Bone marrow (tissue), 2 donors: ENCODE measurements around the gene TBL3.
"Not testable (repeated sequence)": the region's sequence is repeated elsewhere in the genome, so short reads cannot be mapped to it uniquely, and the experiment has no call there.

ENCODE experiments used
- DNase-seq, 2 donors: peaks; one replicate each; lab custom pipeline; 2025; lab: John Stamatoyannopoulos, UW

TBL3 gene

GRCh38 chr16:1999866-2000514 is 28.1 kb downstream of the TBL3 start:
- DNase-seq = no peak

GRCh38 chr16:2001035-2001434 is 29.2 kb downstream of the TBL3 start:
- DNase-seq = no peak

DNA sequence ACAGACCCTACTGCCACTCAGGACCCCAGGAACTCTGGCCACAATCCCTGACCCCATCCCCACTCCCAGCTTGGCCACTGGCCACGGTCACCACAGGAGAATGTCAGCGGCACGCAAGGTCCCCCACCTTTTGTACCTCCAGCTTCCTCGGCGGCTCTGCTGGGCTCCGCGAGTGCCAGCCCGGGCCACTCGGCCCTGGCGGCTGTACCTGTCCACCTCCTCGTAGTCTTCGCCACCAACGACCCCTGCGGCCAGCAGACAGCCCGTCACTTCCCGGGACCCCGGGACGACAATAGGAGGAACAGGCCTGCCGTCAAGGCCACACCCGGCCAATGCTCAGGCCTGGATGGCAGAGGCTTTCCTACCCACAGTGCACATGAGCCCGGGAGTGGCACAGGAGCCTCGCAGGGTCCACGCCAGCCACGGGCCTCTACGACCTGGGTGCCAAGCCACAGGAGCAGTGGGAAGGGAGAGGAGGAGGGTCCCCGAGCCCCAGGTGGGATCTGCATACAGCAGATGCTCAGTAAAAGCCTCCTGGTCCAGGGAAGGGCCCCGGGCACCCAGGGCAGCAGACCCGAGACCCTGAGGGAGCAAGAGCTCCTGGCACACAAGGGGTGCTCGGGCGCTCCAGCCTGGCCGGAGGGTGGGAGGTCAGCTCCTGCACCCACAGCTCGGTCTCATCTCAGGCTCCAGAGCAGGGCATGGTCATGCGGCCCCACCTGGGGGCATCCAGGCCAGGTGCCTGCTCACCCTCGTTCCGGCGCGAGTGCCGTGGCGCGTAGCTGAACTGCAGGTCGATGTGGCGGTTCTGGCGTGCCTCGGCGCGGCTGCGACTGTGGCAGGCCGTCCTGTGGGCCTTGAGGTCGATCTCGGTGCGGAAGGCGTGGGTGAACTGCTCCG is 29.9 kb downstream of the TBL3 start:
- DNase-seq = no peak

DNA sequence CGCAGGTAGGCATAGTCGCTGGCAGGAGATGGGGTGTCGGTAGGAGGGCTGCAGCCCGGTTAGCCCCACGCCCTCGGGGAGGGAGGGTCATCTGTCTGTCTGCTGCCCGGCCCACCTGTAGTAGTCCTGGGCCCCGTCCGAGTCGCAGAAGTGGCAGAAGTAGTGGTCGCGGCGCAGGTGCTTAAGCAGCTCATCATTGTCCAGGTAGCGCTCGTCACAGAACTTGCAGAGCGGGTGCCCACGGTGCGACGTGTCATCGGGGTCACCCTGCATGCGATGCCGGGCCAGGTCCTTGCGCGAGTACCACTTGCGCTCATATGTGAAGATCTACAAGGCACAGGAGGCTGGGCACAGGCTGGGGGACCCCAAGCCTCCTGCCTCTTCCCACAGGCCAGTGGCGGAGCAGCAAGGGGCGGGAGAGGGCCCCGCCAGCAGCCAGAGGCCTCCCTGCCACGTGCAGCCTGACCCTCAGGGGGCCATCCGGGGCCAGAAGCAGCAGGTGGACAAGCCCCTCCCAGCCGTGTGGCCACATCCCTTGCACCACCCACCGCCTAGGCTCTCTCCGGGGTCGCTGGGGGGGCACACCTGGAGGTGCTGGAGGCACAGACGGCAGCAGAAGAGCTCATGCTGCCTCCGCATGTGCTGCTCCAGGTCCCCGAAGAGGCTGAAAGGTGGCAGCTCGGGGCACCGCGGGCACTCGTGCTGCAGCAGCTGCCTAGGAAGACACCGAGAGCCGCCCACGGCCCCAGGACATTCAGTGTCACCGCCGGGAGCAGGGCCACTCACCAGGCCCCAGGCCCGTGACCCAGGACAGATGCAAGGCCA is 30.8 kb downstream of the TBL3 start:
- no peak for DNase-seq

- DNase-seq = no peak
These were observed 31.5 kb downstream of the TBL3 start for GRCh38 chr16:2003231-2003826.

GRCh38 chr16:2003827-2004641 is 32.2 kb downstream of the TBL3 start:
- DNase-seq = peak; percentile 66 to 79

DNA sequence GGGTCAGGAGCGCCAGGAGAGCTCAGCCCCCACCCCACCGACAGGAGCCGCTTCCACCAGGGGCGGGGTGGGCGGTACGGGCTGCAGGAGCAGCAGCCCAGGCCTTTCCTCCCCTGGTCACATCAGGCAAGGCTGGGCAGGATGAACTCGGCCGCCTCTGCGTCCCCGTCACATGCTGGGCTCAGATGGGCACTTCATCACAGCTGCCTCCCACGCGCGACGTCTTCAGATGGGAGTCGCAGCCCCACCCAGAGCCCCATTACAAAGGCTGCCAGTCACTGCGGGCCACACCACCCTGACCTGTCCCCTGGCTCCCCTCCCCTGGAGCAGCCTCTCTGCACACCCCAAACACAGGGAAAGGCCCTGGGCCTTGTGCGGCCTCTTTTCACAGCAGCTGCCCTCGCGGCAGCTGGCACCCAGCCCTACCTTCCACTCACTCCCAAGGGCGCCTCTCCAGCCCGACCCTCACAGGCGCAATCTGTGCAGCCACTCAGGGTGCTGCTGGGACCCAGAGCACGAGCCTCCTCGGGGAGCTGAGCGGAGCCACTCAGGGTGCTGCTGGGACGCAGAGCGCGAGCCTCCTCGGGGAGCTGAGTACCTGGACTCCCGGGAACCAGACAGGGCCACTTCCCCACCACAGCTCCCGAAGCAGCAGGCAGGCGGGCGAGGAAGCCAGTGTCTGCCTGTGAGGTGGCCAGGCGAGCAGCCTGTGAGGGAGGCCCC is 33.1 kb downstream of the TBL3 start:
- no peak for DNase-seq

DNA sequence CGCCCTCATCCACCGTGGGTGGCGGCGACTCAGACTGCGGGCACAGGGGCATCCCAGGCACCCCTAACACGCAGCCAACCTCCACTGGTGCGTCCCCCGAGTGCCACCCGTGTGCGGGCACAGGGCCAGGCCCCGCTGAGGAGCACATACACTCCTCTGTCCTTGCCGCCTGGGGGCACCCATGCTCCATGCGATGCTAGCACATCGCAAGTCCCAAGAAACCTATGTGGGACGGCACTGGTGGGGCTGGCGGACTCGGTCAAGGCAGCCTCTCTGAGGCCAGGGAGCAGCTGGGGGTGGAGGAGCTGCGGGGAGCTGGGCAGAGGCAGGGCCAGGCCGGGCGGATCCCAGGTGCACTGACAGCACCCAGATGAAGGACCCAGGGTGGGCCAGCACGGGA is 33.8 kb downstream of the TBL3 start:
- peak in 1 of 2 donors; percentile 36 for DNase-seq

GRCh38 chr16:2006317-2006716 is 34.5 kb downstream of the TBL3 start:
- DNase-seq = no peak

DNA sequence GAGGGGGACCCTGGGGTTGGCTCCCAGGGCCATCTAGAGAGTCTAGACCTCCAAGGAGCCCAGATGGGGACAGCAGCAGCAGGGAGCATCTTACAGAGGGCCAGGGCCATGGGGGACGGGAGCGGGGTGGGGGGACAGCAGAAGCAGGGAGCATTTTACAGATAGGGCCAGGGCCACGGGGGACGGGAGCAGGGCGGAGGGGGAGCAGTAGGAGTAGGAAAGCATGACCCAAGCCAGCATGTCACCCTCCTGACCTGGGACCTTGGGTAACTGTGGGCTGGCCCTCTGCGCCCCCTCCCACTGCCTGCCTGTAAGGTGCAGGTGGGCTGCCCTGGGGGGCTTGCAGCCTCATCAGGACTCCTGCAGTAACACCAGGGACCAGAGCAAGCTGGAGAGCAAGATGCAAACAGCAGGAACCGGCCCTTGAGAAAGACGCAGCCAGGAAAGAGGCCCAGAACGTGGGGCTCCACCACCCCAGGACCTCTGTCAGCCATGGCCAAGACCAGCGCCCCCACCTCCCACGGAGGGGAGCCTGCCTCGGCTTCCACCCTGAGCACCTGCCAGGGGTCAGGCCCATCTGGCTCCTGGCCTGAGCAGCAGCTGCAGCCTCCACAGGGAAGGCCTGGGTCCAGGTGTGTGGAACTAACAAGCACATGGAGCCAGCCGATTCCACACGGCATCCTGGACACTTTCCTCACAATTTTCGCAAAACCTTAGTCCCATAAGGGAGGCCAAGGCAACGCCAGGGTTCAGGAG is 35.4 kb downstream of the TBL3 start:
- no peak for DNase-seq

- DNase-seq = peak in 1 of 2 donors; percentile 30
These were observed 36.2 kb downstream of the TBL3 start for GRCh38 chr16:2008009-2008526.

DNA sequence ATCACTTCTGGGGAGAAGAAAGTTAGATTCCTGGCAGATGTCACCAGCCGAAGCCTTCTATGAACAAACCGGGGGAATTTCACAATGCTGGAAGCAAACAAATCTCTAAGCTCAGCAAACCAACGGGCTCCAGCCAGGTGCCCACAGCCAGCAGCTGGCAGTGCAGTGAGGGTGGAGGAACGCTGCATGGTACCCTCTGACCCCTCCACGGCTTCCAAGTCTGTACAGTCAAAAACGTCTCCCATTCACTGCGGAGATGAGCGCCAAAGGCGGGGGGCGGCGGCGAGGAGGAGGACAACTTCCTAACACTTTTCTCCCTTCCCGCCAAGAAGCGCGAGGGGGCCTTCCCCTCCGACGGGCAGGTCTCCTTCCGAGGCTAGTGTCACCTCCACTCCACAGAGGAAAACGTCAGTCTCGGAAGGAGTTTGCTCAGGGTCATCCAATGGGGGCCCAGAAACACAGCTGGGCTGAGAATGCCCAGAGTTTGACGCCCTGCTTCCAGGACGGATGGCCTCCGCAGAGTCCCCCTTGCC is 36.8 kb downstream of the TBL3 start:
- DNase-seq = peak in 1 of 2 donors; percentile 30

DNA sequence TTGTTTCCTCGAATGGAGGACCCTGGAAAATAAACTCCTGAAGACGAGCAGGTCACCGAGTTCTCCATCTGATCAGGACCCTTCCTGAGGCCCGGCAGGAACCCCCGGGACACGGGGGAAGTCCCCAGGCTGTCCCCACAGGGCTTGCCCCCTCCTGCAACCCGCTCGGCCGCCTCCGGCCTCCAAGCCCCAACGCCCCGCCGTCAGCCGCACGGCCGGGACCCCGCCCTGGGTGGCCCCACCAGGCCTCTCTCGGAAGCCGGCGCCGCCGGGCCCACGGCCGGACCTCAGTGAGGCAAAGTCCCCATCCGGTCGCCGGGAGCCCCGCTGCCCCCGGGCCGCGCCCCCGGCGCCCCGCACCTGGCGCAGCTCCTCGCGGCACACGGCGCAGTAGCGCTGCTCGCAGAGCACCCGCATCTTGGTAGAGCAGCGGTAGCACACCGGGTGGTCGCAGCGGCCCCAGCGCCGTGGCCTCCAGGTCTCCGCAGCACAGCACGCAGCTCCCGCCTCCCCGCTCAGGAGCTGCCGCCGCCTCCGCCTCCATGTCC is 37.4 kb downstream of the TBL3 start:
- DNase-seq = no peak

DNA sequence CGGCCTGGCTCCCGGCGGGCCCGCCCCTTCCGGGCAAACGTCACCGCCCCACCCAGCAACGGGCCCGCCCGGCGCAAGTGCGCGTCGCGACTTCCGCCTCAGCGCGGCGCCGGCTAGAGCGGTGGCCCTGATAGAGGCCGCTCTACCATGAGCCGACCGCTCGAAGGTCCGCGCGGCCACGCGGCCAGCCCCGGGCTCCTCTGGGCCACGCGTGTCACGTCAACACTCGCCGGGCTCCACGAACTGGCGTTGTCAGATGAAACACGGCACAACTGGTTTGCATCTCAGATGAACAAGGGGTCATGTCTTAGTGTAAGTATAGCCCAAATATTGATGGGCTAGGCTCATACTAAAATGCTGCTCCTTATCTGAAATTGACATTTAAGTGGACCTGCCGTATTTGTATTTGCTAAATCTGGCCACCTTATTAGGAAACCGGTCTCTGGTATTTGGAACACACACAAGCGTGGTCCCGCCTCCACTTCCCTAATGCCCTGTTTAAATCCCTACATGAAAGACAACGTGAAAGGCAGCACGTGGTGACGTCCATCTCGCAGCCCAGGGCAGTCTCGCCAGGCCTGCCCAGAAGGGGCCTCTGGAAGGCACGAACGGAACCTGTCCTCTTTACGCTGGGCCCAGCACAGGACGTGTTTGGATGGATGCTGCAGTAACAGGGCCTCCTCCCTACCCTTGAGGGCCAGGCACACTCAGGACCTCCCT is 38.1 kb downstream of the TBL3 start, which contains the start of gene ZNF598:
ZNF598 (minus strand) TSS at position 31 of the 720 bp plus-strand sequence.
- DNase-seq = peak in 1 of 2 donors; percentile 34

GRCh38 chr16:2011726-2012125 is 39.9 kb downstream of the TBL3 start:
- not testable (repeated sequence) for DNase-seq

DNA sequence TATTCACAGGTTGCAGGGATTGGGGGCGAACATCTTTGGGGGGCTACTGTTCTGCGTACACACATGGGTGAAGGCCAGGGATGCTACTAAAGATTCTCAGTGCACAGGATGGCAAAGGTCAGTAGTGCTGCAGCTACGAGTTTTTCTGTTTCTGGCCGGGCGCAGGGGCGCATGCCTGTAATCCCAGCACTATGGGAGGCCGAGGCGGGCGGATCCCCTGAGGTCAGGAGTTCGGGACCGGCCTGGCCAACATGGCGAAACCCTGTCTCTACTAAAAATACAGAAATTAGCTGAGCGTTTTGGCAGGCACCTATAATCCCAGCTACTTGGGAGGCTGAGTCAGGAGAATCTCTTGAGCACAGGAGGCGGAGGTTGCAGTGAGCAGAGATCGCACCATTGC is 41.7 kb downstream of the TBL3 start:
- no peak for DNase-seq

GRCh38 chr16:2015117-2015946 is 43.5 kb downstream of the TBL3 start:
- no peak for DNase-seq

DNA sequence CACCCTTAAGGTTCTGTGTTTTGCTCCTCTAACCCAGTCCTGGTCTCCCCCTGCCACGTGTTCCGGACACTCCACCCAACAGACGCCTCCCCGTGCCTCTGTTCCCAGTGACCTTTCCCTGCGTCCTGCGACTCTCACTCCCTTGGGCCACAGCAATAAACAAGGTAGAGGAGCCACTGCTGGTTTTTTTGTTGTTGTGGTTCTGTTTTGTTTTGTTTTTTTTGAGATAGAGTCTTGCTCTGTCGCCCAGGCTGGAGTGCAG is 44.0 kb downstream of the TBL3 start:
- no peak for DNase-seq
